ENCODE results near the gene INPP4B. TPM values are rescaled to one million over a fixed set of nuclear protein-coding genes. Genes with fewer than 3 reads are reported as not detected.

Gene INPP4B
- total RNA-seq, 2 donors from 2014 or later, result 8.2 to 16.6 TPM

DNA sequence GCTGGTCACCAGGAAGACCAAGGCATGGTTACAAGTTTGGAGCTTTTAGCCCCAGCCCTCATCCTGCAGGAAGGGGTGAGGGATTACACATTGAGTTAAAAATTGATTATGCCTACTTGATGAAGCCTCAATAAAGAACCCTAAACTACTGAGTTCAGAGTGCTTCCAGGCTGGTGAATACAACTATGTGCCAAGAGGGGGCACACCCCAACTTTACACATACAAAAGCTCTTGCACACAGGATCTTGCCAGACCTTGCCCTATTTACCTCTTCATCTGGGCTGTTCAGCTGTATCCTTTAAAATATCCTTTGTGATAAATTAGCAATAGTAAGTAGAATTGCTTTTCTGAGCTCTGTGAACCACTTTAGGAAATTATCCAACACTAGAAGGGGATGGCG, 489.3 kb downstream of the INPP4B start:
- Histone ChIP-seq H3K4me3 (no peak overlapping the region), H3K4me1 (peaks cover 32% of the 10 kb centered on the region), H3K9me3 (no peaks in the 10 kb centered on the region), H3K36me3 (replicated peaks in 1 of 2; ENCODE audit: insufficient read depth in 1 of 2, low read depth in 2 of 2) (no peaks in the 10 kb centered on the region), H3K27me3 (no peaks in the 10 kb centered on the region), H3K27ac (no peak overlapping the region)
- no peak for TF ChIP-seq CTCF (IDR thresholded peaks at IDR 0.05)
- no peak for TF ChIP-seq POLR2A (IDR thresholded peaks at IDR 0.05)
- no peak for DNase-seq
- ATAC-seq, result no peak
- intact Hi-C loops (cut with DNase I), result no loop called here
- WGBS, 2 donors, result 96 to 100% methylated on average over 1 of the region's 1 CpG

GRCh38 chr4:142356118-142356759, 489.9 kb downstream of the INPP4B start:
- intact Hi-C loops (cut with DNase I), result no loop called here
- DNase-seq (no peak), ATAC-seq (no peak)
- Histone ChIP-seq H3K4me1 (peaks cover 32% of the 10 kb centered on the region), H3K27me3 (no peaks in the 10 kb centered on the region), H3K27ac (no peak overlapping the region), H3K36me3 (replicated peaks in 1 of 2; ENCODE audit: insufficient read depth in 1 of 2, low read depth in 2 of 2) (no peaks in the 10 kb centered on the region), H3K4me3 (no peak overlapping the region), H3K9me3 (no peaks in the 10 kb centered on the region)
- TF ChIP-seq POLR2A (IDR thresholded peaks at IDR 0.05), result no peak
- no peak for TF ChIP-seq CTCF (IDR thresholded peaks at IDR 0.05)

DNA sequence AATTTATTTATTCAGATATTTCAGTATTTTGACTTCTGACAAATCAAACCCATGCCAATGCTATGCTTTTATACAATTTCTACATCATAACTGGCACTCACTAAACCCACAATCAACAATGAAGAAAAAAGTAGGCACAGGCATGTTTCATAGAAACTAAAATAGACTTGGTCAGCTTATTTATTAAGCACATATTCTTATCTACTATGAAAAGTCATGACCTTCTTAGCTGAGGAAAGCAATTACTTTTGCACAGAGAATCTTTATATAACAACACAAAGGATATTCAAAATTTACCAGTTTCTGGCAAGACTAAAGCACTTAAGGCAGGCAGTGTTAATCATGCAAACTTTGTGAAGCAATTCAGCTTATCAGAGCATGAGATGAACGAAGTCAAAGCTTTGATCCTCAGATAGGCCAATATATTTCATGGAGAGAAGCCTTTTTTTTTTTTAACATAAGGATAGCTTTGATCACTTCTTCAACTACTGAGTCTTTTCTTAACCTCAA, 490.6 kb downstream of the INPP4B start:
- intact Hi-C loops (cut with DNase I), result no loop called here

GRCh38 chr4:142354794-142355420, 491.2 kb downstream of the INPP4B start:
- Histone ChIP-seq H3K4me1 (peaks cover 32% of the 10 kb centered on the region), H3K36me3 (replicated peaks in 1 of 2; ENCODE audit: insufficient read depth in 1 of 2, low read depth in 2 of 2) (no peaks in the 10 kb centered on the region), H3K27me3 (no peaks in the 10 kb centered on the region), H3K4me3 (no peak overlapping the region), H3K27ac (peak overlapping the region in 2 of 4 donors; percentile 10 to 21), H3K9me3 (no peaks in the 10 kb centered on the region)
- DNase-seq, result no peak
- TF ChIP-seq CTCF (IDR thresholded peaks at IDR 0.05), result no peak
- TF ChIP-seq POLR2A (IDR thresholded peaks at IDR 0.05), result no peak
- intact Hi-C loops (cut with DNase I), result no loop called here
- WGBS, 2 donors, result 42 to 47% methylated on average over 8 of the region's 8 CpGs
- ATAC-seq, result no peak

More for the DNA sequence above, 490.6 kb downstream of the INPP4B start:
- peaks cover 32% of the 10 kb centered on the region for H3K4me1 ChIP-seq
- no peaks in the 10 kb centered on the region for H3K9me3 ChIP-seq
- no peaks in the 10 kb centered on the region for H3K27me3 ChIP-seq
- H3K36me3 ChIP-seq (replicated peaks in 1 of 2; ENCODE audit: insufficient read depth in 1 of 2, low read depth in 2 of 2), result no peaks in the 10 kb centered on the region
- no peak overlapping the region for H3K4me3 ChIP-seq
- H3K27ac ChIP-seq, result peak overlapping the region in 1 of 4 donors; percentile 21
- WGBS, 2 donors, result 12 to 18% methylated on average over 1 of the region's 1 CpG
- ATAC-seq (no peak), DNase-seq (no peak)
- no peak for TF ChIP-seq CTCF (IDR thresholded peaks at IDR 0.05)
- TF ChIP-seq POLR2A (IDR thresholded peaks at IDR 0.05), result no peak

Measured in body of pancreas (tissue), 4 donors.